Fibroblast of lung (primary cell): ENCODE results near the gene MAP4K4.

ENCODE experiments used
- EZH2 ChIP-seq: IDR thresholded peaks from 2 replicates; pipeline ENCODE4 v1.5.1; 2012; ENCODE audit warnings: low read length, control low read depth, mild to moderate bottlenecking; ENCODE audit errors: missing control alignments
- TF ChIP-seq, protein P1 (sequence below), 2 donors: IDR thresholded peaks in 1 of 2; conservative IDR thresholded peaks in 1 of 2; 1 replicate in 1 of 2; 2 replicates in 1 of 2; pipeline ENCODE4 v1.5.1; 2011 to 2012; ENCODE audit warnings: low read length in 2 of 2, control low read depth in 1 of 2, inconsistent platforms in 1 of 2, low read depth in 1 of 2, mild to moderate bottlenecking in 1 of 2

GRCh38 chr2:101688261-101688660 lies 9.2 kb upstream of the MAP4K4 start:
- TF ChIP-seq, protein P1, sequence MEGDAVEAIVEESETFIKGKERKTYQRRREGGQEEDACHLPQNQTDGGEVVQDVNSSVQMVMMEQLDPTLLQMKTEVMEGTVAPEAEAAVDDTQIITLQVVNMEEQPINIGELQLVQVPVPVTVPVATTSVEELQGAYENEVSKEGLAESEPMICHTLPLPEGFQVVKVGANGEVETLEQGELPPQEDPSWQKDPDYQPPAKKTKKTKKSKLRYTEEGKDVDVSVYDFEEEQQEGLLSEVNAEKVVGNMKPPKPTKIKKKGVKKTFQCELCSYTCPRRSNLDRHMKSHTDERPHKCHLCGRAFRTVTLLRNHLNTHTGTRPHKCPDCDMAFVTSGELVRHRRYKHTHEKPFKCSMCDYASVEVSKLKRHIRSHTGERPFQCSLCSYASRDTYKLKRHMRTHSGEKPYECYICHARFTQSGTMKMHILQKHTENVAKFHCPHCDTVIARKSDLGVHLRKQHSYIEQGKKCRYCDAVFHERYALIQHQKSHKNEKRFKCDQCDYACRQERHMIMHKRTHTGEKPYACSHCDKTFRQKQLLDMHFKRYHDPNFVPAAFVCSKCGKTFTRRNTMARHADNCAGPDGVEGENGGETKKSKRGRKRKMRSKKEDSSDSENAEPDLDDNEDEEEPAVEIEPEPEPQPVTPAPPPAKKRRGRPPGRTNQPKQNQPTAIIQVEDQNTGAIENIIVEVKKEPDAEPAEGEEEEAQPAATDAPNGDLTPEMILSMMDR (conservative IDR thresholded peaks at IDR 0.05 in 1 of 2, IDR thresholded peaks at IDR 0.05 in 1 of 2; ENCODE audit: low read depth in 1 of 2, low read length in 2 of 2) = no peak
- no peak for TF ChIP-seq EZH2
